Esophagus muscularis mucosa (tissue), 4 donors: ENCODE measurements around the gene DIDO1. TPM values are rescaled to one million over a fixed set of nuclear protein-coding genes. Genes with fewer than 3 reads are reported as not detected.
A peak's percentile ranks its signal among the peaks of the same experiment; 100 is the strongest.

Source experiments
- DNase-seq: peaks from one replicate; pipeline ENCODE4 v3.0.0-alpha.2; 2017; ENCODE audit errors: extremely low spot score
- H3K27ac ChIP-seq, 4 donors: fragments of 200-600 bp; sonication (generic); replicated peaks in 1 of 4; 1 replicate in 3 of 4; 2 replicates in 1 of 4; pipeline ENCODE4 v1.5.1; 2016 to 2019; ENCODE audit warnings: mild to moderate bottlenecking in 1 of 4
- H3K27me3 ChIP-seq, 4 donors: fragments of 200-600 bp; sonication (generic); one replicate each; pipeline versions ENCODE4 v1.5.1 to v1.6.0; 2016 to 2019
- H3K36me3 ChIP-seq, 4 donors: fragments of 200-600 bp; sonication (generic); one replicate each; pipeline ENCODE4 v1.5.1; 2016 to 2019
- H3K4me1 ChIP-seq, 4 donors: fragments of 200-600 bp; sonication (generic); one replicate each; pipeline ENCODE4 v1.5.1; 2016 to 2019
- H3K4me3 ChIP-seq, 4 donors: fragments of 200-600 bp; sonication (generic); 1 replicate in 2 of 4; 2 replicates in 2 of 4; pipeline ENCODE4 v1.5.1; 2016 to 2019; ENCODE audit warnings: mild to moderate bottlenecking in 4 of 4, moderate library complexity in 1 of 4
- H3K9me3 ChIP-seq, 4 donors: fragments of 200-600 bp; sonication (generic); 1 replicate in 3 of 4; 2 replicates in 1 of 4; pipeline ENCODE4 v1.5.1; 2016 to 2019
- CTCF ChIP-seq, 3 experiments: fragments of 200-600 bp in 2 of 3; fragments of 450-650 bp in 1 of 3; sonication (generic) in 2 of 3; IDR thresholded peaks; one replicate each; pipeline ENCODE4 v1.5.1; 2017 to 2019; ENCODE audit warnings: antibody characterized with exemption in 3 of 3, mild to moderate bottlenecking in 2 of 3, moderate library complexity in 1 of 3
- EP300 ChIP-seq: sonication (generic); formaldehyde crosslinking; IDR thresholded peaks from one replicate; pipeline ENCODE4 v1.6.1; 2017; ENCODE audit warnings: antibody characterized with exemption
- POLR2A ChIP-seq: fragments of 450-650 bp; IDR thresholded peaks from one replicate; pipeline ENCODE4 v1.6.1; 2017; ENCODE audit warnings: antibody characterized with exemption, moderate library complexity, mild to moderate bottlenecking, low read depth
- POLR2AphosphoS5 ChIP-seq, 2 donors: sonication (generic); formaldehyde crosslinking; IDR thresholded peaks; one replicate each; pipeline ENCODE4 v1.6.1; 2017; ENCODE audit warnings: antibody characterized with exemption in 2 of 2
- WGBS: methylation state at CpG from one replicate; pipeline ENCODE4 v1.1.5; 2018; 5-methylcytosine and 5-hydroxymethylcytosine counted together
- intact Hi-C: fragments of 100-400 bp; cut with DNase I; formaldehyde crosslinking; loops from one replicate; pipeline ENCODE4 v1.15.1; 2023
- total RNA-seq, 4 donors: library from RNA; depleted of rRNA; stranded (reverse); fragments of >200 nt; gene quantifications; one replicate each; pipeline versions ENCODE4 v1.1.0 to v1.2.1, GENCODE V29; 2016

The DIDO1 gene
- total RNA-seq, 4 donors from 2014 or later, result 48.9 to 61.6 (median 55.7) TPM

GRCh38 chr20:62921119-62921687 lies 5.1 kb downstream of the DIDO1 start:
- H3K4me3 ChIP-seq, result no peak overlapping the region
- no peaks in the 10 kb centered on the region for H3K36me3 ChIP-seq
- H3K27ac ChIP-seq, result peak overlapping the region in 3 of 4 donors; percentile 3 to 48 (median 5)
- no peak for DNase-seq
- TF ChIP-seq CTCF (IDR thresholded peaks at IDR 0.05), result peak; percentile 23 to 66 (median 32)
- no peak for TF ChIP-seq POLR2A
- TF ChIP-seq POLR2AphosphoS5 (IDR thresholded peaks at IDR 0.05), result peak in 1 of 2 donors; percentile 48
- intact Hi-C loops, result no loop called here
- WGBS, result 42% methylated on average over 8 of the region's 8 CpGs
- no peaks in the 10 kb centered on the region for H3K27me3 ChIP-seq
- H3K4me1 ChIP-seq, result peaks cover 87 to 93% (median 90%) of the 10 kb centered on the region in 4 donors
- no peaks in the 10 kb centered on the region for H3K9me3 ChIP-seq

DNA sequence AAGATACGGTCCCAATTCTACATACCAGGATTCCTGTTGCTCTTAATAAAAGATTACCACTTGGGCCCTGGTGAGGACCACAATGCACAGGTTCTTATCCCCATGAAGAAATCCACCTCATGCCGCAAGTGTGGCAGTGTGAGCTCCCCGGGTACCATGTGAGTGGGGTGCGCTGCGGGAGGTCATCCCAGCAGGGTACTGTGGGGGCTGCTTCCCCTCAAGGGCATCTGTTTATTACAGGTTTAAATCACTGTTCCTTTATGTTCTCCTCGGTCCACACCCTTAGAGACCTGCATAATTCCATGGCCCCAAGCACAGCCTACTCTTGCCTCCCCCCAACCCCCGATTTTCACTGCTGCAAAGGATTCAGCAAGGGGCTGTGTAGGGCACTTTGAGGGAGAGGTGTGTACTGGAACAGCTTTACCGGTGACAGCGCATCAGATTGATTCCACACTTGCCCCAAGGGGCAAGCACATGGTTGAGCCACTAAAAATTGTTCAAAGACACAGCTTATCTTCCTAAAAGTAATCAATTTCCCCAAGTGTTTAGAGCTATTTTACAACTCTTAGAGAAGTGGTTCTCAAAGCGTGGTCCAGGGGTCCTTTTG lies 6.2 kb downstream of the DIDO1 start:
- WGBS, result 71% methylated on average over 10 of the region's 10 CpGs
- TF ChIP-seq EP300, result no peak
- TF ChIP-seq CTCF (IDR thresholded peaks at IDR 0.05), result no peak
- TF ChIP-seq POLR2AphosphoS5 (IDR thresholded peaks at IDR 0.05), result no peak
- no peak for TF ChIP-seq POLR2A
- no peaks in the 10 kb centered on the region for H3K36me3 ChIP-seq
- peaks cover 95 to 100% (median 98%) of the 10 kb centered on the region in 4 donors for H3K4me1 ChIP-seq
- H3K4me3 ChIP-seq, result no peak overlapping the region
- intact Hi-C loops, result no loop called here
- H3K27me3 ChIP-seq, result no peaks in the 10 kb centered on the region
- H3K27ac ChIP-seq, result no peak overlapping the region
- no peak for DNase-seq
- no peaks in the 10 kb centered on the region for H3K9me3 ChIP-seq

DNA sequence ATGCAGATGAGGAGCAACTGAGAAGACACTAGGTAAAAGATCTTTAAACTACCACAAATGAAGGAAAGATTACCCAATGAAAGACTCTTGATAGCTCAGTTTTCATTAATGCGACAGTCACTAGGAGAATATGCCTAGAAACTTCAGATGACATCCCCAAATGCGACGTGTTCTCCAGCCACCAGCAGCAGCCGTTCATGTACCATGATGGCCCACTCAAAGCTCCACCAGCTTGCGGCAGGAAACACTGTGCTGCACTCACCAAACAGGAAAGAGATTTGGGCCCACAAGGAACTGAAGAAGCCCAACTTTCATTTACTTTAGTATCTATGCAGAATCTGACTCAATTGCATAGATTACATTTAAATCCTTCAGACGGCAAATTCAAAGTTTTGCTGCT lies 7.5 kb downstream of the DIDO1 start:
- Histone ChIP-seq H3K27ac (no peak overlapping the region), H3K9me3 (no peaks in the 10 kb centered on the region), H3K27me3 (no peaks in the 10 kb centered on the region), H3K36me3 (peaks cover 0 to 3% (median 0%) of the 10 kb centered on the region in 4 donors), H3K4me1 (peaks cover 96 to 100% (median 98%) of the 10 kb centered on the region in 4 donors), H3K4me3 (no peak overlapping the region)
- no peak for DNase-seq
- intact Hi-C loops, result no loop called here
- 61% methylated on average over 6 of the region's 6 CpGs for WGBS
- TF ChIP-seq CTCF (IDR thresholded peaks at IDR 0.05), result no peak
- TF ChIP-seq POLR2A, result no peak
- TF ChIP-seq EP300, result no peak
- TF ChIP-seq POLR2AphosphoS5 (IDR thresholded peaks at IDR 0.05), result no peak

DNA sequence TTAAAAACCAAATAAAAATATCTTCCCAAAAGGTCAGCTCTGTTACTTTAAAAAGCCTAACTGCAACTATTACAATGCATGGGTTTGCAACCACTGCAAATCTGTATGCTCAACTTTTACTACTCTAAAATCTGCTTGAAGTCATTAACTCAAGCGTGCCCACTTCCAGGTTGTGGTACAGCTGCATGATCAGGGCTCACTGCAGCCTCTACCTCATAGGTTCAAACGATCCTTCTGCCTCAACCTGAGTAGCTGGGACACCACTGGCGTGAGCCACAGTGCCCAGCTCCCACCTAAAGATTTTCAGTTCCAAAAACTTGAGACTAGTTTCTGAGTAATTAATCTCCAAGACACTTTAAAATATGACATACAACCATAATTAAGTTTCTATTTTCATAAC lies 8.2 kb downstream of the DIDO1 start:
- intact Hi-C loops, result no loop called here
- no peak for DNase-seq
- Histone ChIP-seq H3K4me1 (peaks cover 96 to 100% (median 98%) of the 10 kb centered on the region in 4 donors), H3K27me3 (no peaks in the 10 kb centered on the region), H3K36me3 (peaks cover 0 to 10% (median 6%) of the 10 kb centered on the region in 4 donors), H3K9me3 (no peaks in the 10 kb centered on the region), H3K4me3 (no peak overlapping the region), H3K27ac (no peak overlapping the region)
- 37% methylated on average over 3 of the region's 3 CpGs for WGBS
- TF ChIP-seq EP300, result no peak
- no peak for TF ChIP-seq CTCF (IDR thresholded peaks at IDR 0.05)
- no peak for TF ChIP-seq POLR2AphosphoS5 (IDR thresholded peaks at IDR 0.05)
- TF ChIP-seq POLR2A, result no peak
